Fibroblast of the aortic adventitia (primary cell): ENCODE measurements around the gene PEX10. TPM values are rescaled to one million over a fixed set of nuclear protein-coding genes. Genes with fewer than 3 reads are reported as not detected.

ENCODE experiments used
- DNase-seq: peaks from one replicate; pipeline ENCODE4 v3.0.0-alpha.2; 2010; ENCODE audit warnings: low read depth
- H3K4me3 ChIP-seq: 2 replicates; pipeline ENCODE4 v1.5.1; 2011; ENCODE audit warnings: low read depth, mild to moderate bottlenecking, control low read depth, low read length, moderate library complexity
- total RNA-seq: library from RNA; depleted of rRNA; stranded (reverse); fragments of >200 nt; gene quantifications from 2 replicates; pipeline ENCODE4 v1.2.3, GENCODE V29; 2012; ENCODE audit warnings: low replicate concordance
- TF ChIP-seq, protein P1 (sequence below): IDR thresholded peaks from 2 replicates; pipeline ENCODE4 v1.5.1; 2011; ENCODE audit warnings: mild to moderate bottlenecking, low read length, control low read depth, inconsistent platforms; ENCODE audit not compliant: insufficient read depth

The PEX10 gene
- total RNA-seq, 1 donor, result 24.9 TPM

DNA sequence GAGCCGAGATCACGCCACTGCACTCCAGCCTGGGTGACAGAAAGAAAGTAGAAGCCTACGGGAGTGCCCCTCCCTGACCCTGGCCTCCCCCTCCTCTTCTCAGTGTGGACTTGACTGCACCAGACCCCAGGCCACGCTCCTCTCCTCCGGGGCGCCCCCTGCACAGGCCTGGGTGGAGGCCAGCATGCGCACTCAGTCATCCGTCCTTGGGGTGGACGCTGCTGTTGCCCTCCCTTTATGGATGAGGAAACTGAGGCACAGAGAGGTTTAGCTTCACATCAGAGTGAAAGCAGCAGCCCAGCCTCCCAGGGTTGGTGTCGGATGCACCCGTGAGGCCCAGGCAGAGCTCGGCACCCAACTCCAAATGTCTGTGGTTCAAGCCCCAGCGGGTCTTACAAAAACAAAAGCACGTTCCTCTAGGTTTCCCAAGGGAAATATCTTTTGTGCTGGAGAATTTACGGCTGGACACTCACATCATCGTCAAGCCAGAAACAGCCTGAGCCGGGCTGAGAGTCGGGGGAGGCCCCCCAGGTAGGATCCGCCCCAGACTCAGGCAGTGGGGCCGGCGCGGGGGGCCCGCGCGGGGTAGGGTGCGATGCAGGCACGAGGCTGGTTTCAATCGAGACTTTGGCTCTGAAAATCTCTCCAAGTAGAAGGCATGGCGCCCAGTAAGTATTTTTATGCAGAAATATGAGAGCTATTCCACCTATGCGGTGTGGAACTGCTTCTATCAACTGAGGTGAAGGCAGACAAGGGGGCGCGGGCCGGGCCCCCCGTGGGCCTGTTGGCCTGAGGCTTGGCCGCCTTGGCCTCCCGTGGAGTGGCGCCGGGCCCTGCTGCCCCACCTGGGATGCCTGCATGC lies 57.6 kb downstream of the PEX10 start:
- TF ChIP-seq, protein P1, sequence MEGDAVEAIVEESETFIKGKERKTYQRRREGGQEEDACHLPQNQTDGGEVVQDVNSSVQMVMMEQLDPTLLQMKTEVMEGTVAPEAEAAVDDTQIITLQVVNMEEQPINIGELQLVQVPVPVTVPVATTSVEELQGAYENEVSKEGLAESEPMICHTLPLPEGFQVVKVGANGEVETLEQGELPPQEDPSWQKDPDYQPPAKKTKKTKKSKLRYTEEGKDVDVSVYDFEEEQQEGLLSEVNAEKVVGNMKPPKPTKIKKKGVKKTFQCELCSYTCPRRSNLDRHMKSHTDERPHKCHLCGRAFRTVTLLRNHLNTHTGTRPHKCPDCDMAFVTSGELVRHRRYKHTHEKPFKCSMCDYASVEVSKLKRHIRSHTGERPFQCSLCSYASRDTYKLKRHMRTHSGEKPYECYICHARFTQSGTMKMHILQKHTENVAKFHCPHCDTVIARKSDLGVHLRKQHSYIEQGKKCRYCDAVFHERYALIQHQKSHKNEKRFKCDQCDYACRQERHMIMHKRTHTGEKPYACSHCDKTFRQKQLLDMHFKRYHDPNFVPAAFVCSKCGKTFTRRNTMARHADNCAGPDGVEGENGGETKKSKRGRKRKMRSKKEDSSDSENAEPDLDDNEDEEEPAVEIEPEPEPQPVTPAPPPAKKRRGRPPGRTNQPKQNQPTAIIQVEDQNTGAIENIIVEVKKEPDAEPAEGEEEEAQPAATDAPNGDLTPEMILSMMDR, result no peak
- no peak overlapping the region for H3K4me3 ChIP-seq
- DNase-seq, result no peak

Other genes with a start within 250 kb of the PEX10 start
- 18.5 and 23.2 TPM in 2 replicates for gene FAAP20, start 217.8 kb downstream of the PEX10 start, total RNA-seq
- gene SKI, start 184.2 kb downstream of the PEX10 start, total RNA-seq, result 28.1 and 36.6 TPM in 2 replicates
- gene MORN1, start 21.0 kb downstream of the PEX10 start, total RNA-seq, result 8.2 and 11.8 TPM in 2 replicates
- gene RER1, start 20.7 kb downstream of the PEX10 start, total RNA-seq, result 98.1 and 439 TPM in 2 replicates
- gene PLCH2, start 63.7 kb upstream of the PEX10 start, total RNA-seq, result 0.81 TPM in 1 of 2 replicates, not detected in the other
- gene PANK4, start 114.0 kb upstream of the PEX10 start, total RNA-seq, result 22.8 and 23.4 TPM in 2 replicates
- not detected in 2 replicates for gene HES5, start 117.7 kb upstream of the PEX10 start, total RNA-seq
- 12.0 and 32.2 TPM in 2 replicates for gene TNFRSF14, start 143.8 kb upstream of the PEX10 start, total RNA-seq
- gene PRXL2B, start 174.2 kb upstream of the PEX10 start, total RNA-seq, result 15.5 and 23.0 TPM in 2 replicates
- gene MMEL1, start 220.5 kb upstream of the PEX10 start, total RNA-seq, result not detected in 2 replicates